Measurements from ENCODE around the gene NUDT21. TPM values are rescaled to one million over a fixed set of nuclear protein-coding genes. Genes with fewer than 3 reads are reported as not detected.

Gene NUDT21
- total RNA-seq, result 80.6 and 102 TPM in 2 replicates

GRCh38 chr16:56450986-56451752, at the start of gene NUDT21, which contains the start of gene OGFOD1:
Gene NUDT21, minus strand, starts transcription at chr16:56451332. Its CDS starts 130 bp downstream, at chr16:56451202.
Gene OGFOD1, plus strand, starts transcription at chr16:56451554. Its CDS starts 59 bp downstream, at chr16:56451613.

DNA sequence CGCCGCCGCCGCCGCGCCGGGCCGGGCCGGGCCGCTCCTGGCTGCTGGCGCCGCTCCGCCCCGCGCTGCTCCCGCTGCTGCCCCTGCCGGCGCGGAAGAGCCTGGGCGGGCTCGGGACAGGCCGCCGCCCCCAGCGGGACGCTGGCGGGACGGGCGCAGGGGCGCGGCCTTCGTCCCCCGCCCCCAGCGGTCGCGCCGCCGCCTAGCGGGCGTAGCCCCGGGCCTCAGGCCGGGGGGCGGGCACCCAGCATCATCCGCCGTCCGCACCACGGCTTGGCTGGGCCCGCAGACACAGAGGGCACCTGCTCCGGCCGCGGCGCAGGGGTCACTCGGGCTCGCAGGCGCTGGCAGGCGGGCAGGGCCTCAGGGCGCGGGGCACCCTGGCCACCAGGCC, 25.7 kb downstream of the NUDT21 start, which contains the start of gene AMFR:
TSS of gene AMFR (minus strand) at position 107 of the 394 bp plus-strand sequence. CDS start 218 bp downstream, outside the sequence.

Other genes starting within 250 kb of the NUDT21 start
- 177 and 201 TPM in 2 replicates for gene AMFR, start 25.8 kb downstream of the NUDT21 start, total RNA-seq
- 47.1 and 159 TPM in 2 replicates for gene OGFOD1, start 222 bp upstream of the NUDT21 start, total RNA-seq
- 50.0 and 63.5 TPM in 2 replicates for gene BBS2, start 68.7 kb upstream of the NUDT21 start, total RNA-seq
- not detected in 2 replicates for gene MT4, start 113.7 kb upstream of the NUDT21 start, total RNA-seq
- not detected in 2 replicates for gene MT3, start 138.2 kb upstream of the NUDT21 start, total RNA-seq
- 12.8 and 46.1 TPM in 2 replicates for gene MT2A, start 157.3 kb upstream of the NUDT21 start, total RNA-seq
- gene MT1E, start 174.4 kb upstream of the NUDT21 start, total RNA-seq, result 14.1 and 18.5 TPM in 2 replicates
- not detected in 2 replicates for gene MT1M, start 181.3 kb upstream of the NUDT21 start, total RNA-seq
- 0.97 TPM in 1 of 2 replicates, not detected in the other for gene MT1A, start 187.3 kb upstream of the NUDT21 start, total RNA-seq
- not detected in 2 replicates for gene MT1B, start 200.6 kb upstream of the NUDT21 start, total RNA-seq
- 0.32 TPM in 1 of 2 replicates, not detected in the other for gene MT1F, start 206.6 kb upstream of the NUDT21 start, total RNA-seq
- not detected in 2 replicates for gene MT1G, start 216.7 kb upstream of the NUDT21 start, total RNA-seq
- not detected in 2 replicates for gene MT1H, start 218.5 kb upstream of the NUDT21 start, total RNA-seq
- 3.0 and 7.1 TPM in 2 replicates for gene MT1X, start 231.1 kb upstream of the NUDT21 start, total RNA-seq

All from epithelial cell of umbilical artery (primary cell).